SK-N-SH treated with all-trans-retinoic acid at 6 μM for 48 hours (cell line): ENCODE measurements around the gene GRAMD1C.
"Not testable (repeated sequence)": the region's sequence is repeated elsewhere in the genome, so short reads cannot be mapped to it uniquely, and the experiment has no call there.

ENCODE experiments used
- ATAC-seq: fragments of 200-7000 bp; cut with Tn5 transposase; 3 replicates; pipeline ENCODE4 v1.9.1; 2020; ENCODE audit warnings: mild to moderate bottlenecking, moderate library complexity
- ARNTL ChIP-seq: fragments of 450-650 bp; formaldehyde crosslinking; IDR thresholded peaks from 2 replicates; pipeline ENCODE4 v1.5.0; 2020; ENCODE audit warnings: low read depth, mild to moderate bottlenecking, moderate library complexity, borderline replicate concordance
- BACH2 ChIP-seq: fragments of 250-450 bp; sonication (Bioruptor Pico); IDR thresholded peaks from 2 replicates; pipeline ENCODE4 v1.9.0; 2021; ENCODE audit warnings: mild to moderate bottlenecking, borderline replicate concordance
- CREB5 ChIP-seq: fragments of 250-450 bp; sonication (Bioruptor Pico); IDR thresholded peaks from 2 replicates; pipeline ENCODE4 v1.5.1; 2020; ENCODE audit warnings: low read depth, mild to moderate bottlenecking, moderate library complexity
- CSDC2 ChIP-seq: fragments of 250-450 bp; sonication (Bioruptor Pico); IDR thresholded peaks from 2 replicates; pipeline ENCODE4 v1.5.0; 2020; ENCODE audit warnings: mild to moderate bottlenecking, moderate library complexity
- ESRRG ChIP-seq: fragments of 250-450 bp; sonication (Bioruptor Pico); IDR thresholded peaks from 2 replicates; pipeline ENCODE4 v1.6.1; 2021; ENCODE audit warnings: mild to moderate bottlenecking
- GLIS3 ChIP-seq: fragments of 250-450 bp; sonication (Bioruptor Pico); IDR thresholded peaks from 2 replicates; pipeline ENCODE4 v1.5.0; 2020; ENCODE audit warnings: mild to moderate bottlenecking, moderate library complexity
- ISL1 ChIP-seq: fragments of 250-450 bp; sonication (Bioruptor Pico); IDR thresholded peaks from 2 replicates; pipeline ENCODE4 v2.1.2; 2022; ENCODE audit warnings: mild to moderate bottlenecking, moderate library complexity
- OSR1 ChIP-seq: fragments of 250-450 bp; sonication (Bioruptor Pico); IDR thresholded peaks from 2 replicates; pipeline ENCODE4 v1.8.0; 2022; ENCODE audit warnings: moderate library complexity, mild to moderate bottlenecking, inconsistent platforms
- PATZ1 ChIP-seq: fragments of 250-450 bp; sonication (Bioruptor Pico); IDR thresholded peaks from 2 replicates; pipeline ENCODE4 v1.8.0; 2020; ENCODE audit warnings: mild to moderate bottlenecking, moderate library complexity, borderline replicate concordance
- RARB ChIP-seq: fragments of 250-450 bp; sonication (Bioruptor Pico); IDR thresholded peaks from 2 replicates; pipeline ENCODE4 v1.8.0; 2021; ENCODE audit warnings: mild to moderate bottlenecking, moderate library complexity
- SNAI2 ChIP-seq: fragments of 250-450 bp; sonication (Bioruptor Pico); IDR thresholded peaks from 2 replicates; pipeline ENCODE4 v1.5.0; 2020; ENCODE audit warnings: mild to moderate bottlenecking, moderate library complexity
- TCF4 ChIP-seq: fragments of 250-450 bp; sonication (Bioruptor Pico); IDR thresholded peaks from 2 replicates; pipeline ENCODE4 v1.8.0; 2021; ENCODE audit warnings: mild to moderate bottlenecking, moderate library complexity, borderline replicate concordance
- TOX ChIP-seq: fragments of 250-450 bp; sonication (Bioruptor Pico); IDR thresholded peaks from 2 replicates; pipeline ENCODE4 v1.8.0; 2021; ENCODE audit warnings: mild to moderate bottlenecking, moderate library complexity, borderline replicate concordance
- TSHZ2 ChIP-seq: fragments of 250-450 bp; sonication (Bioruptor Pico); IDR thresholded peaks from 2 replicates; pipeline ENCODE4 v1.5.0; 2020; ENCODE audit warnings: mild to moderate bottlenecking, moderate library complexity
- ZC3H10 ChIP-seq: fragments of 250-450 bp; sonication (Bioruptor Pico); IDR thresholded peaks from 2 replicates; pipeline ENCODE4 v1.5.1; 2021; ENCODE audit warnings: mild to moderate bottlenecking, moderate library complexity
- ZFP30 ChIP-seq: fragments of 450-650 bp; formaldehyde crosslinking; IDR thresholded peaks from 2 replicates; pipeline ENCODE4 v1.5.0; 2022; ENCODE audit warnings: mild to moderate bottlenecking, moderate library complexity
- ZNF565 ChIP-seq: fragments of 450-650 bp; formaldehyde crosslinking; conservative IDR thresholded peaks from 2 replicates; pipeline ENCODE4 v1.5.0; 2020; ENCODE audit warnings: low read depth, mild to moderate bottlenecking, moderate library complexity
- ZNF70 ChIP-seq: fragments of 450-650 bp; formaldehyde crosslinking; IDR thresholded peaks from 2 replicates; pipeline ENCODE4 v1.5.0; 2020; ENCODE audit warnings: mild to moderate bottlenecking, moderate library complexity
- TF ChIP-seq, protein P1 (sequence below): fragments of 250-450 bp; sonication (Bioruptor Pico); IDR thresholded peaks from 2 replicates; pipeline ENCODE4 v1.8.0; 2021; ENCODE audit warnings: low read depth, mild to moderate bottlenecking, moderate library complexity, borderline replicate concordance
- TF ChIP-seq, protein P2 (sequence below): fragments of 250-450 bp; sonication (Bioruptor Pico); IDR thresholded peaks from 2 replicates; pipeline ENCODE4 v1.5.1; 2021; ENCODE audit warnings: mild to moderate bottlenecking, moderate library complexity

Gene GRAMD1C

DNA sequence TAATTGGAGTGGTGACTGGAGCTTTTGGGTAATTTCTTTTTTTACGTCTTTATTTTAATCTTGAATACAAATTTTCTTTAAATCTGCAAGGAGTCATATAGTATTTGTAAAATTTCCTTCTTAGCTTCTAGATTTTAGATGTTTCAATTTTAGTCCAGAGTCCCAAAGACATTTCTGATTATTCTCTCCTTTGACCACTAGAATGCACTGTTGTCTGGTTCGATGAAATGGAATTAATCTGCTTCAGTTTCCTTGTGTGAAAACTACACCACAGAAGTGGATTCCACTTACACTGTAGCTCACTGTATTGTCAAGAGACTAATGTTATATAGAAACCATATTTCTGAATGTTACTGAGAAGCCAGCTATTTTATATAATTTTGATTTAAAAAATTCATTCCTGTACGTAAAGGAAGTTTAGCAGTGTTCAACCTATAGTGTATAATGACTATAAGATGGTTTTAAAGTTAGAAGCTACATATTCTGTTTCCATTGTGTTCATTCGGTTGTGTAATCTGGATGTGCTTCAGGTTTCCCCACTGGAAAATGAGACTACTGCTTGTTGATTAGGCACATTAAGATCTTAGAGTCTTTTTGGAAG, 6.1 kb downstream of the GRAMD1C start:
- TF ChIP-seq ISL1 (CRISPR knock-in tag), result no peak
- no peak for TF ChIP-seq CSDC2 (CRISPR knock-in tag)
- TF ChIP-seq RARB (CRISPR knock-in tag), result no peak
- ATAC-seq, result peak; percentile 70

GRCh38 chr3:113847247-113847646, 8.7 kb downstream of the GRAMD1C start:
- no peak for ATAC-seq
- TF ChIP-seq ISL1 (CRISPR knock-in tag), result no peak
- TF ChIP-seq CSDC2 (CRISPR knock-in tag), result no peak
- no peak for TF ChIP-seq OSR1
- TF ChIP-seq ZNF565 (CRISPR knock-in tag), result no peak
- no peak for TF ChIP-seq ARNTL
- TF ChIP-seq PATZ1 (CRISPR knock-in tag), result no peak
- TF ChIP-seq, protein P1, sequence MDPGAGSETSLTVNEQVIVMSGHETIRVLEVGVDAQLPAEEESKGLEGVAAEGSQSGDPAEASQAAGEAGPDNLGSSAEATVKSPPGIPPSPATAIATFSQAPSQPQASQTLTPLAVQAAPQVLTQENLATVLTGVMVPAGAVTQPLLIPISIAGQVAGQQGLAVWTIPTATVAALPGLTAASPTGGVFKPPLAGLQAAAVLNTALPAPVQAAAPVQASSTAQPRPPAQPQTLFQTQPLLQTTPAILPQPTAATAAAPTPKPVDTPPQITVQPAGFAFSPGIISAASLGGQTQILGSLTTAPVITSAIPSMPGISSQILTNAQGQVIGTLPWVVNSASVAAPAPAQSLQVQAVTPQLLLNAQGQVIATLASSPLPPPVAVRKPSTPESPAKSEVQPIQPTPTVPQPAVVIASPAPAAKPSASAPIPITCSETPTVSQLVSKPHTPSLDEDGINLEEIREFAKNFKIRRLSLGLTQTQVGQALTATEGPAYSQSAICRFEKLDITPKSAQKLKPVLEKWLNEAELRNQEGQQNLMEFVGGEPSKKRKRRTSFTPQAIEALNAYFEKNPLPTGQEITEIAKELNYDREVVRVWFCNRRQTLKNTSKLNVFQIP (CRISPR knock-in tag), result no peak
- no peak for TF ChIP-seq SNAI2 (CRISPR knock-in tag)
- no peak for TF ChIP-seq ZC3H10 (CRISPR knock-in tag)
- no peak for TF ChIP-seq BACH2 (CRISPR knock-in tag)
- no peak for TF ChIP-seq CREB5 (CRISPR knock-in tag)
- TF ChIP-seq, protein P2, sequence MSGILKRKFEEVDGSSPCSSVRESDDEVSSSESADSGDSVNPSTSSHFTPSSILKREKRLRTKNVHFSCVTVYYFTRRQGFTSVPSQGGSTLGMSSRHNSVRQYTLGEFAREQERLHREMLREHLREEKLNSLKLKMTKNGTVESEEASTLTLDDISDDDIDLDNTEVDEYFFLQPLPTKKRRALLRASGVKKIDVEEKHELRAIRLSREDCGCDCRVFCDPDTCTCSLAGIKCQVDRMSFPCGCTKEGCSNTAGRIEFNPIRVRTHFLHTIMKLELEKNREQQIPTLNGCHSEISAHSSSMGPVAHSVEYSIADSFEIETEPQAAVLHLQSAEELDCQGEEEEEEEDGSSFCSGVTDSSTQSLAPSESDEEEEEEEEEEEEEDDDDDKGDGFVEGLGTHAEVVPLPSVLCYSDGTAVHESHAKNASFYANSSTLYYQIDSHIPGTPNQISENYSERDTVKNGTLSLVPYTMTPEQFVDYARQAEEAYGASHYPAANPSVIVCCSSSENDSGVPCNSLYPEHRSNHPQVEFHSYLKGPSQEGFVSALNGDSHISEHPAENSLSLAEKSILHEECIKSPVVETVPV (CRISPR knock-in tag), result no peak
- TF ChIP-seq ESRRG, result no peak
- TF ChIP-seq TCF4 (CRISPR knock-in tag), result no peak
- no peak for TF ChIP-seq TOX (CRISPR knock-in tag)
- no peak for TF ChIP-seq TSHZ2 (CRISPR knock-in tag)

DNA sequence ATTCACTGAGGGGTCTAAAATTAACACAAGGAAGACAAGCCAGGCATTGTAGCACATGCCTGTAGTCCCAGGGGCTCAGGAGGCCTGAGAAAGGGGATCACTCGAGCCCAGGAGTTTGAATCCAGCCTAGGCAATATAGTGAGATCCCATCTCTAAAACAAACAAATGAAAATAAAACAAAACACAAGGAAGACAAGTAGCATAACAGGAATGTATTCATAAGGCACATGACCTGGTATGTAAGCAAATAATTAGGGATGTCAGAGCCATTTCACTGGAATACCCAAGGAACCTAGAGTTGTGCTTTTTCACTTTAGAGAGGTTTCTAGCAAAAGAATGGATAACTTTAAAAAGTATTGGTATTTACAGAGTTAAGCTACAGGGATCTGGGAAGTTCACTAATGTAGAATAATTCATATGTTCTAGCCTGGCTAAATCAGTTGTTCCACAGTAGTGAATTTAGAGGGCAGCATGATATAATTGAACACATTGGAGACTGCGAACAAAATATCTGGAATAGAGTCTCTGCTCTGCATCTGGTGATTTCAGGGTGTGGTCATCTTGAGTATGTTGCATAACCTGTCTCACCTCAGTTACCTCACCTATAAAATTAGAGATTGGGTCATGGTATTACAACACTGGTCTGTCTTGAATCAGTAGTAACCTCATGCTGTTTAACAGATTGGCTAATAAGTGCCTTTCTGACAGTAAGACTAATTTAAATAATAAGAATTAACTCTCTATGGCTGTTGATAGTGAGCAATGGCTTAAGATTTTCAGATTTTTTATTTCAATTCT, 9.3 kb downstream of the GRAMD1C start:
- no peak for ATAC-seq
- TF ChIP-seq, protein P1 (CRISPR knock-in tag), result no peak
- TF ChIP-seq ZFP30 (CRISPR knock-in tag) (no peak), GLIS3 (CRISPR knock-in tag) (no peak), TOX (CRISPR knock-in tag) (no peak), ZNF70 (CRISPR knock-in tag) (no peak)
- TF ChIP-seq, protein P2 (CRISPR knock-in tag), result no peak

GRCh38 chr3:113849071-113849470, 10.5 kb downstream of the GRAMD1C start:
- ATAC-seq, result not testable (repeated sequence)

- ATAC-seq, result not testable (repeated sequence)
These were observed 11.3 kb downstream of the GRAMD1C start for GRCh38 chr3:113849841-113850240.

DNA sequence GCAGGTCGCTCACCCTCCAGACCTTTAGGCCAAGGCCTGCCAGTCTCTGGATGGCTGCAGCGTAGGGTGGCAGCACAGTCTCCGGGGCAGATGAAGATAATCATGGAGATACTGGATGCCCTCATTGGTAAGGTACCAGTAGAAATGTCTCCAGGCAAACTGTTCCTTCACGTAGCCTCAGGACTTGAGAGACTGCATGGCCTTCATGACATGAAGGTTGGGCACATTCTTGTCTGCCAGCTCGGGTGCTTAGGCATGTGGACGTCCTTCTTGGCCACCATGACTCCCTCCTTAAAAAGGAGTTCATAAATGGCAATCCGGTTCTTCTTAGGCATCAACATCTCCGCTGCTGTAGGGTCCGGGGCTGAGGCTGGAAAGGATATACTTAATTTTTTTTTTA, 11.8 kb downstream of the GRAMD1C start:
- ATAC-seq, result not testable (repeated sequence)
